ENCODE data around the gene TNC.
"Not testable (repeated sequence)": the region's sequence is repeated elsewhere in the genome, so short reads cannot be mapped to it uniquely, and the experiment has no call there.

DNA sequence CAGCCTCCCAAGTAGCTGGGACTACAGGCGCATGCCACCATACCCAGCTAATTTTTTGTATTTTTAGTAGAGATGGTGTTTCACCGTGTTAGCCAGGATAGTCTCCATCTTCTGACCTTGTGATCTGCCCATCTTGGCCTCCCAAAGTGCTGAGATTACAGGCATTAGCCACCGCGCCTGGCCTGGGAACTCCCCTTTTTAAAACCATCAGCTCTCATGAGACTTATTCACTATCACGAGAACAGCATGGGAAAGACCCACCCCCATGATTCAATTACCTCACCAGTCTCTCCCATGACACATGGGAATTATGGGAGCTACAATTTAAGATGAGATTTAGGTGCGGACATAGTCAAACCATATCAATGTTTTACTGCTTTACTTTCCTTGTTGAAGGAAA lies 10.8 kb upstream of the TNC start:
- TF ChIP-seq, protein P1, sequence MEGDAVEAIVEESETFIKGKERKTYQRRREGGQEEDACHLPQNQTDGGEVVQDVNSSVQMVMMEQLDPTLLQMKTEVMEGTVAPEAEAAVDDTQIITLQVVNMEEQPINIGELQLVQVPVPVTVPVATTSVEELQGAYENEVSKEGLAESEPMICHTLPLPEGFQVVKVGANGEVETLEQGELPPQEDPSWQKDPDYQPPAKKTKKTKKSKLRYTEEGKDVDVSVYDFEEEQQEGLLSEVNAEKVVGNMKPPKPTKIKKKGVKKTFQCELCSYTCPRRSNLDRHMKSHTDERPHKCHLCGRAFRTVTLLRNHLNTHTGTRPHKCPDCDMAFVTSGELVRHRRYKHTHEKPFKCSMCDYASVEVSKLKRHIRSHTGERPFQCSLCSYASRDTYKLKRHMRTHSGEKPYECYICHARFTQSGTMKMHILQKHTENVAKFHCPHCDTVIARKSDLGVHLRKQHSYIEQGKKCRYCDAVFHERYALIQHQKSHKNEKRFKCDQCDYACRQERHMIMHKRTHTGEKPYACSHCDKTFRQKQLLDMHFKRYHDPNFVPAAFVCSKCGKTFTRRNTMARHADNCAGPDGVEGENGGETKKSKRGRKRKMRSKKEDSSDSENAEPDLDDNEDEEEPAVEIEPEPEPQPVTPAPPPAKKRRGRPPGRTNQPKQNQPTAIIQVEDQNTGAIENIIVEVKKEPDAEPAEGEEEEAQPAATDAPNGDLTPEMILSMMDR (IDR thresholded peaks at IDR 0.05): not testable (repeated sequence)
- TF ChIP-seq EZH2 (IDR thresholded peaks at IDR 0.05; ENCODE audit: borderline replicate concordance, insufficient read depth, low read depth, low read length, poor library complexity, severe bottlenecking): not testable (repeated sequence)

Measured in B cell (primary cell).